H1 (cell line): Measurements from ENCODE around the gene GZMM. TPM values are rescaled to one million over a fixed set of nuclear protein-coding genes. Genes with fewer than 3 reads are reported as not detected.

Experiments
- CTCF ChIA-PET: fragments of 300-600 bp; sonication (Branson Sonifier 250); formaldehyde crosslinking; loops from one replicate; lab custom pipeline; 2021; ENCODE audit not compliant: partially characterized antibody; lab: Charles Lee
- POLR2A ChIA-PET: fragments of 300-600 bp; sonication (Branson Sonifier 250); formaldehyde crosslinking; loops from one replicate; lab custom pipeline; 2021; ENCODE audit warnings: inconsistent platforms; ENCODE audit not compliant: partially characterized antibody; lab: Charles Lee
- DNase-seq, 2 experiments: peaks; one replicate each; pipeline versions ENCODE4 v3.0.0 to v3.0.0-alpha.2; 2010 to 2022; ENCODE audit warnings: low spot score in 2 of 2, low read depth in 1 of 2, mixed read lengths in 1 of 2
- FAIRE-seq: peaks from 2 replicates; lab custom pipeline; 2011; peaks lifted over from hg19 to GRCh38; lab: Jason Lieb, UNC
- H2AFZ ChIP-seq: 2 replicates; pipeline ENCODE4 v1.8.1; 2012; ENCODE audit warnings: low read length, inconsistent platforms
- H2AK5ac ChIP-seq: 2 replicates; pipeline ENCODE4 v1.6.1; 2013; ENCODE audit warnings: low read depth, low read length
- H2BK120ac ChIP-seq: replicated peaks from 2 replicates; pipeline ENCODE3; 2013; ENCODE audit warnings: low read depth, low read length, inconsistent platforms
- H2BK12ac ChIP-seq: 2 replicates; pipeline ENCODE4 v1.6.1; 2013; ENCODE audit warnings: low read depth, low read length
- H2BK15ac ChIP-seq: 2 replicates; pipeline ENCODE4 v1.6.1; 2013; ENCODE audit warnings: low read length
- H2BK20ac ChIP-seq: 2 replicates; pipeline ENCODE4 v1.6.1; 2013; ENCODE audit warnings: low read length
- H2BK5ac ChIP-seq: 2 replicates; pipeline ENCODE4 v1.6.1; 2013; ENCODE audit warnings: low read depth, low read length
- H3K14ac ChIP-seq: 2 replicates; pipeline ENCODE4 v1.6.1; 2013; ENCODE audit warnings: inconsistent platforms; ENCODE audit not compliant: insufficient read length
- H3K18ac ChIP-seq: 2 replicates; pipeline ENCODE4 v1.6.1; 2013; ENCODE audit warnings: low read length; ENCODE audit errors: extremely low read depth
- H3K23ac ChIP-seq: 2 replicates; pipeline ENCODE4 v1.6.1; 2013; ENCODE audit warnings: inconsistent platforms; ENCODE audit not compliant: insufficient read length
- H3K23me2 ChIP-seq: 2 replicates; pipeline ENCODE4 v1.6.1; 2013; ENCODE audit warnings: low read depth, low read length
- H3K27ac ChIP-seq: 2 replicates; pipeline ENCODE4 v1.6.1; 2011; ENCODE audit warnings: low read depth, low read length, inconsistent platforms
- H3K27me3 ChIP-seq, 4 experiments: replicated peaks in 1 of 4; 1 replicate in 1 of 4; 2 replicates in 3 of 4; pipeline versions ENCODE4 v1.6.1 to v1.8.1; 2011 to 2013; ENCODE audit warnings: low read length in 3 of 4, mild to moderate bottlenecking in 3 of 4, inconsistent platforms in 2 of 4, mixed read lengths in 2 of 4, moderate library complexity in 1 of 4; ENCODE audit not compliant: control insufficient read depth in 3 of 4, insufficient read depth in 3 of 4; ENCODE audit errors: extremely low read depth in 1 of 4
- H3K36me3 ChIP-seq, 4 experiments: 2 replicates each; pipeline versions ENCODE4 v1.6.1 to v1.8.1; 2011 to 2013; ENCODE audit warnings: mild to moderate bottlenecking in 4 of 4, low read length in 3 of 4, moderate library complexity in 2 of 4, control low read depth in 1 of 4, inconsistent platforms in 1 of 4; ENCODE audit not compliant: insufficient read depth in 4 of 4, control insufficient read depth in 2 of 4
- H3K4ac ChIP-seq: replicated peaks from 2 replicates; pipeline ENCODE3; 2013; ENCODE audit warnings: low read length, low read depth, mixed read lengths, inconsistent platforms; ENCODE audit not compliant: insufficient read length
- H3K4me1 ChIP-seq, 4 experiments: replicated peaks in 1 of 4; 1 replicate in 1 of 4; 2 replicates in 3 of 4; pipeline versions ENCODE4 v1.6.1 to v1.8.1; 2011 to 2013; ENCODE audit warnings: low read length in 3 of 4, inconsistent platforms in 2 of 4, mixed read lengths in 1 of 4; ENCODE audit not compliant: insufficient read depth in 4 of 4, control insufficient read depth in 3 of 4
- H3K4me2 ChIP-seq, 2 experiments: 2 replicates each; pipeline versions ENCODE4 v1.6.1 to v1.8.1; 2011 to 2013; ENCODE audit warnings: low read depth in 2 of 2, low read length in 2 of 2, control low read depth in 1 of 2, inconsistent platforms in 1 of 2, mild to moderate bottlenecking in 1 of 2; ENCODE audit not compliant: insufficient read depth in 1 of 2
- H3K4me3 ChIP-seq, 4 experiments: fragments of 200-600, 300-600 bp in 1 of 4; sonication (generic), shearing (Covaris generic), sonication (Bioruptor Twin) in 1 of 4; 2 replicates each; pipeline versions ENCODE4 v1.5.1 to v1.8.1; 2011 to 2016; ENCODE audit warnings: low read length in 4 of 4, low read depth in 3 of 4, control low read depth in 2 of 4, inconsistent platforms in 2 of 4, mild to moderate bottlenecking in 2 of 4, mixed read lengths in 1 of 4, moderate library complexity in 1 of 4; ENCODE audit not compliant: insufficient read depth in 2 of 4; ENCODE audit errors: extremely low read depth in 1 of 4
- H3K56ac ChIP-seq: replicated peaks from 2 replicates; pipeline ENCODE3; 2013; ENCODE audit warnings: low read depth, mild to moderate bottlenecking, mixed read lengths, low read length, inconsistent platforms; ENCODE audit not compliant: insufficient read length
- H3K79me1 ChIP-seq: 2 replicates; pipeline ENCODE4 v1.6.1; 2013; ENCODE audit warnings: low read depth, low read length, control low read depth
- H3K79me2 ChIP-seq, 2 experiments: 2 replicates each; pipeline versions ENCODE4 v1.6.1 to v1.8.1; 2012 to 2013; ENCODE audit warnings: low read length in 2 of 2, mild to moderate bottlenecking in 2 of 2, inconsistent platforms in 1 of 2; ENCODE audit not compliant: insufficient read depth in 2 of 2, control insufficient read depth in 1 of 2
- H3K9ac ChIP-seq, 4 experiments: replicated peaks in 1 of 4; 1 replicate in 1 of 4; 2 replicates in 3 of 4; pipeline versions ENCODE4 v1.6.1 to v1.8.1; 2011 to 2013; ENCODE audit warnings: low read depth in 3 of 4, low read length in 3 of 4, control low read depth in 2 of 4, mild to moderate bottlenecking in 2 of 4, moderate library complexity in 2 of 4, inconsistent platforms in 1 of 4; ENCODE audit errors: extremely low read depth in 1 of 4
- H3K9me3 ChIP-seq, 2 experiments: 2 replicates each; pipeline versions ENCODE4 v1.6.1 to v1.8.1; 2012 to 2013; ENCODE audit warnings: mild to moderate bottlenecking in 2 of 2, moderate library complexity in 2 of 2, control low read depth in 1 of 2, inconsistent platforms in 1 of 2, low read depth in 1 of 2, low read length in 1 of 2, mixed read lengths in 1 of 2; ENCODE audit not compliant: insufficient read depth in 2 of 2
- H4K20me1 ChIP-seq, 2 experiments: replicated peaks in 1 of 2; 2 replicates each; pipeline versions ENCODE3 to v1.8.1; 2011 to 2013; ENCODE audit warnings: inconsistent platforms in 2 of 2, low read length in 2 of 2, mild to moderate bottlenecking in 1 of 2; ENCODE audit not compliant: insufficient read depth in 2 of 2, control insufficient read depth in 1 of 2
- H4K5ac ChIP-seq: 2 replicates; pipeline ENCODE4 v1.6.1; 2013; ENCODE audit warnings: low read length, low read depth, mixed read lengths, inconsistent platforms; ENCODE audit not compliant: insufficient read length
- H4K8ac ChIP-seq: 2 replicates; pipeline ENCODE4 v1.8.0; 2013; ENCODE audit warnings: mild to moderate bottlenecking, moderate library complexity, low read length, inconsistent platforms; ENCODE audit not compliant: insufficient read depth; ENCODE audit errors: extremely low read depth
- H4K91ac ChIP-seq: replicated peaks from 2 replicates; pipeline ENCODE3; 2013; ENCODE audit warnings: low read length, mixed read lengths, inconsistent platforms; ENCODE audit not compliant: insufficient read length
- BRCA1 ChIP-seq: IDR thresholded peaks from 2 replicates; pipeline ENCODE4 v1.6.1; 2012; ENCODE audit warnings: low read depth, low read length, improper control_type of control experiment
- CHD1 ChIP-seq: IDR thresholded peaks from 2 replicates; pipeline ENCODE4 v1.6.1; 2012; ENCODE audit warnings: low read depth, low read length, improper control_type of control experiment
- EGR1 ChIP-seq: IDR thresholded peaks from 2 replicates; pipeline ENCODE4 v1.6.1; 2011; ENCODE audit warnings: low read depth, low read length, borderline replicate concordance
- EP300 ChIP-seq, 2 experiments: IDR thresholded peaks; 1 replicate in 1 of 2; 2 replicates in 1 of 2; pipeline ENCODE4 v1.6.1; 2011 to 2012; ENCODE audit warnings: low read depth in 2 of 2, low read length in 2 of 2, mild to moderate bottlenecking in 2 of 2, borderline replicate concordance in 1 of 2, inconsistent platforms in 1 of 2, moderate library complexity in 1 of 2
- JUN ChIP-seq: IDR thresholded peaks from 2 replicates; pipeline ENCODE4 v1.6.1; 2011; ENCODE audit warnings: low read depth, mild to moderate bottlenecking, improper control_type of control experiment, low read length
- MAX ChIP-seq: IDR thresholded peaks from 2 replicates; pipeline ENCODE4 v1.6.1; 2012; ENCODE audit warnings: inconsistent platforms
- RBBP5 ChIP-seq: IDR thresholded peaks from 2 replicates; pipeline ENCODE4 v1.7.1; 2012; ENCODE audit warnings: low read depth, mild to moderate bottlenecking, inconsistent platforms, low read length, moderate library complexity, borderline replicate concordance
- SIRT6 ChIP-seq: IDR thresholded peaks from one replicate; pipeline ENCODE4 v1.7.1; 2012; ENCODE audit warnings: low read length, inconsistent platforms
- SIX5 ChIP-seq: IDR thresholded peaks from 2 replicates; pipeline ENCODE4 v1.6.1; 2011; ENCODE audit warnings: mild to moderate bottlenecking, low read depth, low read length
- TEAD4 ChIP-seq: IDR thresholded peaks from 2 replicates; pipeline ENCODE4 v1.6.1; 2012; ENCODE audit warnings: low read depth, low read length, inconsistent platforms, mixed read lengths
- YY1 ChIP-seq: IDR thresholded peaks from 2 replicates; pipeline ENCODE4 v1.6.1; 2011; ENCODE audit warnings: low read depth, mild to moderate bottlenecking, low read length
- WGBS, 2 experiments: shearing (Covaris generic) in 1 of 2; methylation state at CpG; one replicate each; pipeline versions ENCODE4 v1.1.6 to v1.1.7; 2013 to 2015; ENCODE audit warnings: low lambda C conversion rate in 2 of 2, mixed read lengths in 2 of 2, inconsistent platforms in 1 of 2, low coverage in 1 of 2, missing lambda C conversion rate in 1 of 2; ENCODE audit not compliant: insufficient replicate concordance in 2 of 2, insufficient coverage in 1 of 2, insufficient read length in 1 of 2; ENCODE audit errors: extremely low coverage in 1 of 2, missing lambda C conversion rate in 1 of 2; 5-methylcytosine and 5-hydroxymethylcytosine counted together
- polyA plus RNA-seq, 7 experiments: library from polyadenylated mRNA; depleted of rRNA in 3 of 7; stranded (reverse) in 5 of 7; unstranded in 2 of 7; fragments of >200 nt in 5 of 7; fragments of 200-250 nt in 2 of 7; gene quantifications; 1 replicate in 5 of 7; 2 replicates in 1 of 7; 4 replicates in 1 of 7; pipeline versions ENCODE4 v1.2.1 to v1.2.3, GENCODE V29; 2011 to 2013; ENCODE audit warnings: missing spikeins in 2 of 7, mixed read lengths in 2 of 7
- total RNA-seq: library from RNA; stranded (reverse); fragmentation: NEBNext Ultra II Directional; extraction: Animal tissue kit (Norgen Biotek cat#: 25700); gene quantifications from 2 replicates; pipeline ENCODE4 v1.2.1, GENCODE V29; 2021
- TF ChIP-seq, protein P1 (sequence below): IDR thresholded peaks from 2 replicates; pipeline ENCODE4 v1.6.1; 2012; ENCODE audit warnings: low read length, inconsistent platforms

GZMM gene
- total and polyA plus RNA-seq, 2 of the 8 experiments (the other 6 are each of a cell fraction or from before 2014, with no cell fraction given) = 0.09 to 0.32 TPM

DNA sequence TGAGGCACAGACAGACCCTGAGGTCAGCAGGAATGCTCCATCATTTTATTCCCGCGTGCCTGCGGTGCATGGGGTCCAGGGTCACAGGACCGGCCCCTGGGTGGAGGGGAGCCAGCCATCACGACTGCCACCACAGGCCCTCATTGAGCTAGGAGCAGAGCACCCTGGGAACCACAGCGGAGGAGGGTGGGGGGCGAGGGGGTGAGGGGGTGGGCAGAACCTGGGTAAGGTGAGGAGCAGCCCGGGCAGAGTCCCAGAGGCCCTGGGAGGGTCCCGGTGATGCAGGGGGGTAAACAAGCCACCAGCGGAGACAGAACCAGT, 48.8 kb upstream of the GZMM start:
- Histone ChIP-seq H3K4me1 (peaks cover 0 to 13% (median 9%) of the 10 kb centered on the region in 4 experiments; a peak in 5 of 7 replicates), H2BK20ac (no peak overlapping the region), H3K79me1 (no peaks in the 10 kb centered on the region), H3K4me3 (no peak overlapping the region), H4K8ac (no peak overlapping the region), H3K23ac (no peak overlapping the region), H4K5ac (no peak overlapping the region), H3K18ac (no peak overlapping the region), H3K27me3 (peaks cover 19 to 25% (median 22%) of the 10 kb centered on the region in 4 experiments), H2AFZ (no peak overlapping the region), H3K9me3 (peaks cover 0 to 2% of the 10 kb centered on the region in 2 experiments; a peak in 1 of 4 replicates), H4K20me1 (peaks cover 0 to 8% of the 10 kb centered on the region in 2 experiments), H2BK5ac (peak overlapping the region; percentile 66; the same call in 1 of the 2 replicates), H3K23me2 (peaks cover 10% of the 10 kb centered on the region; the same call in 1 of the 2 replicates), H3K79me2 (no peaks in the 10 kb centered on the region), H3K4ac (no peak overlapping the region), H3K14ac (no peak overlapping the region), H2BK120ac (no peak overlapping the region), H2BK15ac (peak overlapping the region; percentile 81; the same call in 1 of the 2 replicates), H4K91ac (no peak overlapping the region), H3K9ac (no peak overlapping the region), H3K4me2 (no peak overlapping the region), H3K56ac (no peak overlapping the region), H2BK12ac (no peak overlapping the region), H3K27ac (no peak overlapping the region), H3K36me3 (peaks cover 0 to 3% (median 0%) of the 10 kb centered on the region in 4 experiments; a peak in 1 of 8 replicates), H2AK5ac (0 out of 2 replicates have a peak overlapping the region, but pooled peaks have one; percentile 33)
- CTCF ChIA-PET = interaction anchor here (0.5 to 3.7 kb wide), 18 partner anchors 9 to 386 kb away, joined by 3 to 21 read pairs (median 6); partner anchors contain the start of genes CDC34 and MIER2
- FAIRE-seq (no peak), DNase-seq (no peak)
- 90% methylated on average over 5 of the region's 10 CpGs; no CpG with 5 or more reads in 1 of the 2 experiments for WGBS, 2 experiments
- POLR2A ChIA-PET = interaction anchor here (1.0 to 1.5 kb wide), 4 partner anchors 12 to 147 kb away, joined by 3 to 5 read pairs (median 4); partner anchors contain the start of gene TPGS1
- TF ChIP-seq, protein P1, sequence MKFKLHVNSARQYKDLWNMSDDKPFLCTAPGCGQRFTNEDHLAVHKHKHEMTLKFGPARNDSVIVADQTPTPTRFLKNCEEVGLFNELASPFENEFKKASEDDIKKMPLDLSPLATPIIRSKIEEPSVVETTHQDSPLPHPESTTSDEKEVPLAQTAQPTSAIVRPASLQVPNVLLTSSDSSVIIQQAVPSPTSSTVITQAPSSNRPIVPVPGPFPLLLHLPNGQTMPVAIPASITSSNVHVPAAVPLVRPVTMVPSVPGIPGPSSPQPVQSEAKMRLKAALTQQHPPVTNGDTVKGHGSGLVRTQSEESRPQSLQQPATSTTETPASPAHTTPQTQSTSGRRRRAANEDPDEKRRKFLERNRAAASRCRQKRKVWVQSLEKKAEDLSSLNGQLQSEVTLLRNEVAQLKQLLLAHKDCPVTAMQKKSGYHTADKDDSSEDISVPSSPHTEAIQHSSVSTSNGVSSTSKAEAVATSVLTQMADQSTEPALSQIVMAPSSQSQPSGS = no peak
- TF ChIP-seq RBBP5 (no peak), EP300 (IDR thresholded peaks at IDR 0.05; ENCODE audit: borderline replicate concordance in 1 of 2, low read depth in 2 of 2, low read length in 2 of 2) (no peak), TEAD4 (no peak), MAX (no peak), CHD1 (no peak), SIX5 (no peak), BRCA1 (no peak), JUN (no peak), SIRT6 (no peak), YY1 (no peak), EGR1 (no peak)
